H1 (cell line): ENCODE results near the gene GTF2H3. TPM values are rescaled to one million over a fixed set of nuclear protein-coding genes. Genes with fewer than 3 reads are reported as not detected.

Source experiments
- polyA plus RNA-seq, 7 experiments: library from polyadenylated mRNA; depleted of rRNA in 3 of 7; stranded (reverse) in 5 of 7; unstranded in 2 of 7; fragments of >200 nt in 5 of 7; fragments of 200-250 nt in 2 of 7; gene quantifications; 1 replicate in 5 of 7; 2 replicates in 1 of 7; 4 replicates in 1 of 7; pipeline versions ENCODE4 v1.2.1 to v1.2.3, GENCODE V29; 2011 to 2013; ENCODE audit warnings: missing spikeins in 2 of 7, mixed read lengths in 2 of 7
- small RNA-seq: library from polyadenylated mRNA; stranded (forward); fragments of <200 nt; extraction: miRNeasy Mini kit (QIAGEN cat#:217004); gene quantifications from one replicate; pipeline ENCODE3, GENCODE V24; 2013; ENCODE audit not compliant: insufficient read depth
- total RNA-seq: library from RNA; stranded (reverse); fragmentation: NEBNext Ultra II Directional; extraction: Animal tissue kit (Norgen Biotek cat#: 25700); gene quantifications from 2 replicates; pipeline ENCODE4 v1.2.1, GENCODE V29; 2021

GTF2H3 gene
- total and polyA plus RNA-seq, 2 of the 8 experiments (the other 6 are each of a cell fraction or from before 2014, with no cell fraction given), result 21.0 to 32.1 TPM

Small RNA genes lying within 50 kb of the gene (small RNA-seq; reads per million reads assigned to genes)
- not detected for gene SNORA9B

Other genes with a start within 250 kb of the GTF2H3 start
- gene KMT5A, start 249.7 kb upstream of the GTF2H3 start, total RNA-seq, result 14.7 and 17.2 TPM in 2 replicates
- gene KMT5A, start 249.7 kb upstream of the GTF2H3 start, polyA plus RNA-seq (2011; rRNA removed), result 7.0 and 8.1 TPM in 2 replicates
- 1.1 and 1.4 TPM in 2 replicates for gene RILPL2, start 197.1 kb upstream of the GTF2H3 start, total RNA-seq
- gene RILPL2, start 197.1 kb upstream of the GTF2H3 start, polyA plus RNA-seq (2011; rRNA removed), result 0.77 and 0.91 TPM in 2 replicates
- gene SNRNP35, start 175.7 kb upstream of the GTF2H3 start, total RNA-seq, result 15.3 and 16.9 TPM in 2 replicates
- 8.0 and 8.4 TPM in 2 replicates for gene SNRNP35, start 175.7 kb upstream of the GTF2H3 start, polyA plus RNA-seq (2011; rRNA removed)
- 6.5 and 6.7 TPM in 2 replicates for gene RILPL1, start 100.1 kb upstream of the GTF2H3 start, total RNA-seq
- 9.4 and 12.1 TPM in 2 replicates for gene RILPL1, start 100.1 kb upstream of the GTF2H3 start, polyA plus RNA-seq (2011; rRNA removed)
- 227 and 235 TPM in 2 replicates for gene TMED2, start 49.3 kb upstream of the GTF2H3 start, total RNA-seq
- gene TMED2, start 49.3 kb upstream of the GTF2H3 start, polyA plus RNA-seq (2011; rRNA removed), result 57.1 and 122 TPM in 2 replicates
- 35.1 and 37.7 TPM in 2 replicates for gene DDX55, start 31.7 kb upstream of the GTF2H3 start, total RNA-seq
- 25.8 and 42.1 TPM in 2 replicates for gene DDX55, start 31.7 kb upstream of the GTF2H3 start, polyA plus RNA-seq (2011; rRNA removed)
- 48.3 and 49.9 TPM in 2 replicates for gene EIF2B1, start 143 bp upstream of the GTF2H3 start, total RNA-seq
- 21.8 and 24.9 TPM in 2 replicates for gene EIF2B1, start 143 bp upstream of the GTF2H3 start, polyA plus RNA-seq (2011; rRNA removed)
- gene TCTN2, start 37.3 kb downstream of the GTF2H3 start, total RNA-seq, result 7.2 and 8.4 TPM in 2 replicates
- 7.5 and 7.8 TPM in 2 replicates for gene TCTN2, start 37.3 kb downstream of the GTF2H3 start, polyA plus RNA-seq (2011; rRNA removed)
- 62.4 and 63.3 TPM in 2 replicates for gene ATP6V0A2, start 78.5 kb downstream of the GTF2H3 start, total RNA-seq
- gene ATP6V0A2, start 78.5 kb downstream of the GTF2H3 start, polyA plus RNA-seq (2011; rRNA removed), result 45.5 and 48.2 TPM in 2 replicates
- gene DNAH10, start 128.5 kb downstream of the GTF2H3 start, total RNA-seq, result 0.24 and 0.27 TPM in 2 replicates
- 0.02 and 0.09 TPM in 2 replicates for gene DNAH10, start 128.5 kb downstream of the GTF2H3 start, polyA plus RNA-seq (2011; rRNA removed)